GM12878 (cell line): Measurements from ENCODE around the gene PDK1. TPM values are rescaled to one million over a fixed set of nuclear protein-coding genes. Genes with fewer than 3 reads are reported as not detected.
A peak's percentile ranks its signal among the peaks of the same experiment; 100 is the strongest.

Experiments used
- ATAC-seq: fragments of 200-7000 bp; cut with Tn5 transposase; 3 replicates; pipeline ENCODE4 v1.9.1; 2020; ENCODE audit warnings: mild to moderate bottlenecking, moderate library complexity
- BruUV-seq: library from RNA; stranded (reverse); fragments of 400-500 nt; replicated peaks from 2 replicates; lab custom pipeline; 2021; lab: Mats Ljungman, UMichigan
- CTCF ChIA-PET: fragments of 300-600 bp; sonication (Branson Sonifier 250); formaldehyde crosslinking; extraction: SDS; loops from one replicate; lab custom pipeline; 2021; ENCODE audit warnings: inconsistent platforms; lab: Yijun Ruan, JAX
- POLR2A ChIA-PET: fragments of 350-600 bp; formaldehyde crosslinking; extraction: SDS; loops from one replicate; lab custom pipeline; 2021; ENCODE audit warnings: inconsistent platforms; lab: Charles Lee
- RAD21 ChIA-PET: fragments of 300-600 bp; sonication (Branson Sonifier 250); formaldehyde crosslinking; loops from one replicate; lab custom pipeline; 2023; ENCODE audit warnings: antibody characterized with exemption; ENCODE audit not compliant: unreplicated experiment; lab: Charles Lee
- SMC1A ChIA-PET: fragments of 300-600 bp; sonication (Branson Sonifier 250); formaldehyde crosslinking; loops from one replicate; lab custom pipeline; 2023; ENCODE audit not compliant: unreplicated experiment, uncharacterized antibody; lab: Charles Lee
- DNase-seq: peaks from one replicate; pipeline ENCODE4 v3.0.0-alpha.2; 2011; ENCODE audit warnings: low read depth, low spot score
- FAIRE-seq: peaks from 3 replicates; lab custom pipeline; 2011; peaks lifted over from hg19 to GRCh38; lab: Jason Lieb, UNC
- H2AFZ ChIP-seq: 2 replicates; pipeline ENCODE4 v1.6.0; 2011; ENCODE audit warnings: low read depth, low read length, control low read depth; ENCODE audit not compliant: control insufficient read depth
- H3K27ac ChIP-seq: 2 replicates; pipeline ENCODE4 v1.5.1; 2011; ENCODE audit warnings: control low read depth; ENCODE audit not compliant: control insufficient read depth, insufficient read depth
- H3K27me3 ChIP-seq, 2 experiments: replicated peaks in 1 of 2; 2 replicates each; pipeline versions ENCODE4 v1.6.0 to v1.6.1; 2011; ENCODE audit warnings: low read length in 1 of 2; ENCODE audit not compliant: control insufficient read depth in 2 of 2, insufficient read depth in 2 of 2
- H3K36me3 ChIP-seq, 2 experiments: 2 replicates each; pipeline ENCODE4 v1.5.1; 2011; ENCODE audit warnings: low read length in 1 of 2; ENCODE audit not compliant: control insufficient read depth in 2 of 2, insufficient read depth in 2 of 2
- H3K4me1 ChIP-seq: 2 replicates; pipeline ENCODE4 v1.6.1; 2011; ENCODE audit warnings: mild to moderate bottlenecking, low read length, moderate library complexity, mixed read lengths; ENCODE audit not compliant: control insufficient read depth, insufficient read depth
- H3K4me2 ChIP-seq: 2 replicates; pipeline ENCODE4 v1.6.0; 2011; ENCODE audit warnings: control low read depth; ENCODE audit not compliant: control insufficient read depth, insufficient read depth
- H3K4me3 ChIP-seq: fragments of 200-600 bp; sonication (generic); 2 replicates; pipeline ENCODE4 v1.5.1; 2016
- H3K79me2 ChIP-seq: 2 replicates; pipeline ENCODE4 v1.6.0; 2011; ENCODE audit warnings: low read length; ENCODE audit not compliant: control insufficient read depth, insufficient read depth
- H3K9ac ChIP-seq: 2 replicates; pipeline ENCODE4 v1.8.0; 2011; ENCODE audit warnings: low read length, control low read depth, mixed read lengths; ENCODE audit not compliant: control insufficient read depth, insufficient read depth
- H3K9me3 ChIP-seq: replicated peaks from 3 replicates; pipeline ENCODE4 v1.5.1; 2011; ENCODE audit warnings: mild to moderate bottlenecking, low read length; ENCODE audit not compliant: control insufficient read depth, insufficient read depth
- H4K20me1 ChIP-seq: 2 replicates; pipeline ENCODE4 v1.6.0; 2011; ENCODE audit not compliant: control insufficient read depth, insufficient read depth
- JUND ChIP-seq: IDR thresholded peaks from 2 replicates; pipeline ENCODE4 v1.6.1; 2012; ENCODE audit warnings: low read depth, mild to moderate bottlenecking, low read length, improper control_type of control experiment, moderate library complexity
- RFX5 ChIP-seq: IDR thresholded peaks from 2 replicates; pipeline ENCODE4 v1.6.1; 2011; ENCODE audit warnings: low read depth, low read length, improper control_type of control experiment
- ZNF384 ChIP-seq: IDR thresholded peaks from 2 replicates; pipeline ENCODE4 v1.6.1; 2012; ENCODE audit warnings: low read depth, mild to moderate bottlenecking, low read length, improper control_type of control experiment, borderline replicate concordance
- WGBS: methylation state at CpG from one replicate; pipeline ENCODE4 v1.1.6; 2016; ENCODE audit warnings: low lambda C conversion rate; ENCODE audit not compliant: insufficient replicate concordance, insufficient coverage; ENCODE audit errors: missing lambda C conversion rate; 5-methylcytosine and 5-hydroxymethylcytosine counted together
- in situ Hi-C: fragments of 300-500 bp; cut with MboI; formaldehyde crosslinking; loops from 9 replicates; pipeline ENCODE4 v1.14.3; 2018; ENCODE audit warnings: mixed read lengths
- intact Hi-C: fragments of 100-400 bp; cut with micrococcal nuclease; formaldehyde crosslinking; loops from one replicate; pipeline ENCODE4 v1.14.2; 2022; ENCODE audit not compliant: unreplicated experiment
- polyA plus RNA-seq, 11 experiments: library from polyadenylated mRNA; depleted of rRNA in 4 of 11; unstranded in 6 of 11; stranded (reverse) in 5 of 11; fragments of >200 nt; fragmentation: Nextera tagmentation in 4 of 11; fragmentation: Illumina TruSeq in 1 of 11; extraction: Ambion mirVana in 4 of 11; extraction: Trizol in 1 of 11; gene quantifications; 1 replicate in 1 of 11; 2 replicates in 10 of 11; pipeline versions ENCODE4 v1.2.1 to v1.2.3, GENCODE V29; 2011 to 2016; ENCODE audit warnings: inconsistent platforms in 2 of 11, missing spikeins in 2 of 11, low read depth in 1 of 11
- total RNA-seq, 4 experiments: library from RNA; depleted of rRNA in 3 of 4; stranded (reverse); fragments of >200 nt in 3 of 4; fragmentation: Illumina TruSeq in 1 of 4; extraction: Trizol in 1 of 4; gene quantifications; 2 replicates each; pipeline versions ENCODE4 v1.2.1 to v1.2.3, GENCODE V29; 2013 to 2021
- TF ChIP-seq, protein P1 (sequence below): fragments of 150-350 bp; IDR thresholded peaks from 2 replicates; pipeline ENCODE4 v1.6.1; 2014; ENCODE audit warnings: mild to moderate bottlenecking, low read depth, low read length
- TF ChIP-seq, protein P2 (sequence below): fragments of 450-650 bp; conservative IDR thresholded peaks from 2 replicates; pipeline ENCODE4 v1.6.1; 2017; ENCODE audit warnings: mild to moderate bottlenecking, moderate library complexity
- TF ChIP-seq, protein P3 (sequence below): fragments of 450-650 bp; IDR thresholded peaks from 2 replicates; pipeline ENCODE4 v1.6.1; 2016; ENCODE audit warnings: mild to moderate bottlenecking

PDK1 gene
- total and polyA plus RNA-seq, 10 of the 15 experiments (the other 5 are each of a cell fraction or from before 2014, with no cell fraction given), result 5.3 to 128 (median 17.1) TPM

DNA sequence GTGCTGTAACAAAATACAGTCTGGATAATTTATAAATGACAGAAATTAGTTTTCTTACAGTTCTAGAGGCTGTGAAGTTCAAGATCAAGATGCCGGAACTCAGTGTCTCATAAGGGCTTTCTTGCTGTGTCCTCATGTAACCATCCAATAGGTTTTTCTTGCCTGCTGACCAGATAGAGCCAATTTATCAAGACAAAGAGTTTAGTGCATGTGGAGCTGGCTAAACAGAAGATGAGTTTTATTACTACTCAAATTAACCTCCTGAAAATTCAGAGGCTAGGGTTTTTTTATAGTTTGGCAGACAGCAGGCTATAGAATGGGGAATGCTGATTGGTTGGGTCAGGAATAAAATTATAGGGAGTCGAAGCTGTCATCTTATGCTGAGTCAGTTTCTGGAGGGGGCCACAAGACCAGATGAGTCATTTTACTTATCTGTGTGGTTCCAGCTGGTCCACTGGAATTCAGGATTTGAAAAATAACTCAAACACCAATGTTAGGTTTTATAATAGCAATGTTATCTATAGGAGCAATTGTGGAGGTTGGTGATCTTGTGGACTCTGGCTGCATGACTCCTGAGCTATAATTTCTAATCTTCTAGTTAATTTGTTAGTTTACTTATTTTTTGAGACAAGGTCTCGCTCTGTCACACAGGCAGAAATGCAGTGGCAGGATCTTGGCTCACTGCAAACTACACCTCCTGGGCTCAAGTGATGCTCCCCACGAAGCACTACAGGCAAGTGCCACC lies 3.2 kb upstream of the PDK1 start (continued):
- TF ChIP-seq, protein P1, sequence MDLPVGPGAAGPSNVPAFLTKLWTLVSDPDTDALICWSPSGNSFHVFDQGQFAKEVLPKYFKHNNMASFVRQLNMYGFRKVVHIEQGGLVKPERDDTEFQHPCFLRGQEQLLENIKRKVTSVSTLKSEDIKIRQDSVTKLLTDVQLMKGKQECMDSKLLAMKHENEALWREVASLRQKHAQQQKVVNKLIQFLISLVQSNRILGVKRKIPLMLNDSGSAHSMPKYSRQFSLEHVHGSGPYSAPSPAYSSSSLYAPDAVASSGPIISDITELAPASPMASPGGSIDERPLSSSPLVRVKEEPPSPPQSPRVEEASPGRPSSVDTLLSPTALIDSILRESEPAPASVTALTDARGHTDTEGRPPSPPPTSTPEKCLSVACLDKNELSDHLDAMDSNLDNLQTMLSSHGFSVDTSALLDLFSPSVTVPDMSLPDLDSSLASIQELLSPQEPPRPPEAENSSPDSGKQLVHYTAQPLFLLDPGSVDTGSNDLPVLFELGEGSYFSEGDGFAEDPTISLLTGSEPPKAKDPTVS, result no peak
- no peak for TF ChIP-seq ZNF384
- no peak for TF ChIP-seq JUND

DNA sequence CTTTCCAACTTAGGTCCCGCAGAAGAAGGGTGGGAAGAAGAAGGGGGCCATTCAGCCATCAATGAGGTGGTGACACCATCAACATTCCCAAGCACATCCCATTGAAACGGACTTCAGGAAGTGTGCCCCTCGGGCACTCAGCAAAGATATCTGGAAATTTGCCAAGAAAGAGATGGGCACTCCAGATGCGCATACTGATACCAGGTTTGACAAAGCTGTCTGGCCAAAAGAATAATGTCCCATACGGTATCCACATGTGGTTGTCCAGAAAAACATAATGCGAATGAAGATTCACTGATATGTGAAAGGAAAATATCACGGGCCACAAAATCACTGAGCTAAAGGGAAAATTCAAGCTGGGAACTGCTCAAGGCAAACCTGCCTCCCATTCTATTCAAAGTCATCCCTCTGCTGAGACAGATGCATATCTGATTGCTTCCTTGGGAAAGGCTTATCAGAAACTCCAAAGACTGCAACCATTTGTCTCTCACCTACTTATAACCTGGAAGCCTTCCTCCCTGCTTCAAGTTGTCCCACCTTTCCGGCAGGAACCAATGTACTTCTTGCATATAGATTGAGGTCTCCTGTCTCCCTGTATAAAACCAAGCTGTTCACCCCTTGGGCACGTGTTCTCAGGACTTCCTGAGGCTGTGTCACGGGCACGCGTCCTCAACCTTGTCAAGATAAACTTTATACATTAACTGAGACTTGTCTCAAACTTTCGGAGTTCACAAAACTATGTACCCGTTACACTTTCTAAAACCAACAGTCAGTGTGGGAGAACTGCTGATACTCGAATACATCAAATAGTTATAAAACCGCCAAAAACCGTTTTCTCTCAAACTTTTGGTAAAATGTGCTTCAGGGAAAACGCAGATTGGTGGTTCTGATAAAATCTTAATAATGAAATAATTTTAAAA lies 1.3 kb upstream of the PDK1 start:
- POLR2A ChIA-PET, result interaction anchor here (0.9 kb wide), 1 partner anchor 19 kb away, joined by 3 read pairs; no protein-coding TSS in a partner anchor
- in situ Hi-C loops, result loop anchor here (25.0 kb wide), 1 partner anchor 1617 kb away; the partner anchor contains the start of gene GORASP2

More for the DNA sequence above, 1.3 kb upstream of the PDK1 start:
- no peak for DNase-seq
- Histone ChIP-seq H3K36me3 (peaks cover 0 to 7% of the 10 kb centered on the region in 2 experiments; a peak in 2 of 4 replicates), H3K27ac (peak overlapping the region; percentile 54; the same call in 1 of the 2 replicates), H3K4me3 (peak overlapping the region; percentile 80), H4K20me1 (peaks cover 4% of the 10 kb centered on the region; the same call in 1 of the 2 replicates), H3K9ac (peak overlapping the region; percentile 68), H3K27me3 (no peaks in the 10 kb centered on the region), H3K4me2 (peak overlapping the region; percentile 58), H3K4me1 (peaks cover 6% of the 10 kb centered on the region), H2AFZ (peak overlapping the region; percentile 93), H3K9me3 (no peaks in the 10 kb centered on the region; the same call in 2 of the 3 replicates)
- ChIA-PET RAD21 (no interaction called here), SMC1A (interaction anchor here (1.0 to 2.2 kb wide), 4 partner anchors 7 to 51 kb away, joined by 3 to 7 read pairs (median 3); no protein-coding TSS in a partner anchor), CTCF (interaction anchor here (0.8 kb wide), 2 partner anchors 8 to 30 kb away, joined by 3 read pairs; no protein-coding TSS in a partner anchor)
- WGBS, result 52% methylated on average over 18 of the region's 18 CpGs
- TSS peak; percentile 40 for BruUV-seq
- intact Hi-C loops, result no loop called here
- no peak for FAIRE-seq
- no peak for ATAC-seq
- TF ChIP-seq, protein P2, sequence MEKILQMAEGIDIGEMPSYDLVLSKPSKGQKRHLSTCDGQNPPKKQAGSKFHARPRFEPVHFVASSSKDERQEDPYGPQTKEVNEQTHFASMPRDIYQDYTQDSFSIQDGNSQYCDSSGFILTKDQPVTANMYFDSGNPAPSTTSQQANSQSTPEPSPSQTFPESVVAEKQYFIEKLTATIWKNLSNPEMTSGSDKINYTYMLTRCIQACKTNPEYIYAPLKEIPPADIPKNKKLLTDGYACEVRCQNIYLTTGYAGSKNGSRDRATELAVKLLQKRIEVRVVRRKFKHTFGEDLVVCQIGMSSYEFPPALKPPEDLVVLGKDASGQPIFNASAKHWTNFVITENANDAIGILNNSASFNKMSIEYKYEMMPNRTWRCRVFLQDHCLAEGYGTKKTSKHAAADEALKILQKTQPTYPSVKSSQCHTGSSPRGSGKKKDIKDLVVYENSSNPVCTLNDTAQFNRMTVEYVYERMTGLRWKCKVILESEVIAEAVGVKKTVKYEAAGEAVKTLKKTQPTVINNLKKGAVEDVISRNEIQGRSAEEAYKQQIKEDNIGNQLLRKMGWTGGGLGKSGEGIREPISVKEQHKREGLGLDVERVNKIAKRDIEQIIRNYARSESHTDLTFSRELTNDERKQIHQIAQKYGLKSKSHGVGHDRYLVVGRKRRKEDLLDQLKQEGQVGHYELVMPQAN, result no peak
- TF ChIP-seq, protein P3, sequence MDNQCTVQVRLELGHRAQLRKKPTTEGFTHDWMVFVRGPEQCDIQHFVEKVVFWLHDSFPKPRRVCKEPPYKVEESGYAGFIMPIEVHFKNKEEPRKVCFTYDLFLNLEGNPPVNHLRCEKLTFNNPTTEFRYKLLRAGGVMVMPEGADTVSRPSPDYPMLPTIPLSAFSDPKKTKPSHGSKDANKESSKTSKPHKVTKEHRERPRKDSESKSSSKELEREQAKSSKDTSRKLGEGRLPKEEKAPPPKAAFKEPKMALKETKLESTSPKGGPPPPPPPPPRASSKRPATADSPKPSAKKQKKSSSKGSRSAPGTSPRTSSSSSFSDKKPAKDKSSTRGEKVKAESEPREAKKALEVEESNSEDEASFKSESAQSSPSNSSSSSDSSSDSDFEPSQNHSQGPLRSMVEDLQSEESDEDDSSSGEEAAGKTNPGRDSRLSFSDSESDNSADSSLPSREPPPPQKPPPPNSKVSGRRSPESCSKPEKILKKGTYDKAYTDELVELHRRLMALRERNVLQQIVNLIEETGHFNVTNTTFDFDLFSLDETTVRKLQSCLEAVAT, result peak; percentile 72
- no peak for TF ChIP-seq RFX5
- TF ChIP-seq, all 136 proteins: peak for 1
- H3K79me2 ChIP-seq, result peaks cover 53% of the 10 kb centered on the region
